ENCODE results near the gene PHYHD1.

DNA sequence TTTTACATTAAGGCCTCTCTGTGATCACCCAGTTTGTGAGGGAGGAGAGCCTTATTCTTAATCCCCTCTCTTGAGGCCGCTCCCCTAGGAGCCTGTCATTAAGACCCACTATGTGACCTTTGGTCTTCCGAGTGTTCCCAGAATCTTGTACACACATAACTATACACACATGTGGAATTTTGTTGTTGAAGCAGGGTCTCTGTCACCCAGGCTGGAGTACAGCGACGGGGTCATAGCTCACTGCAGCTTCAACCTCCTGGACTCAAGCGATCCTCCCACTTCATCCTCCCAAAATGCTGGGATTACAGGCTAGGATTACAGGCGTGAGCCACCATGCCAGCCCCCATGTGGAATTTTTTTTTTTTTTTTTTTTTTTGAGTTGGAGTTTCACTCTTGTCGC, 14.8 kb upstream of the PHYHD1 start:
- TF ChIP-seq, protein P1, sequence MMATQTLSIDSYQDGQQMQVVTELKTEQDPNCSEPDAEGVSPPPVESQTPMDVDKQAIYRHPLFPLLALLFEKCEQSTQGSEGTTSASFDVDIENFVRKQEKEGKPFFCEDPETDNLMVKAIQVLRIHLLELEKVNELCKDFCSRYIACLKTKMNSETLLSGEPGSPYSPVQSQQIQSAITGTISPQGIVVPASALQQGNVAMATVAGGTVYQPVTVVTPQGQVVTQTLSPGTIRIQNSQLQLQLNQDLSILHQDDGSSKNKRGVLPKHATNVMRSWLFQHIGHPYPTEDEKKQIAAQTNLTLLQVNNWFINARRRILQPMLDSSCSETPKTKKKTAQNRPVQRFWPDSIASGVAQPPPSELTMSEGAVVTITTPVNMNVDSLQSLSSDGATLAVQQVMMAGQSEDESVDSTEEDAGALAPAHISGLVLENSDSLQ (IDR thresholded peaks at IDR 0.05) = no peak
- TF ChIP-seq HDGF (IDR thresholded peaks at IDR 0.05; ENCODE audit: borderline replicate concordance) (no peak), SUZ12 (IDR thresholded peaks at IDR 0.05) (no peak), NFRKB (IDR thresholded peaks at IDR 0.05) (no peak)

All from HEK293T (cell line).